NCI-H2227 (cell line): ENCODE results near the gene STT3A.

Source experiments
- DNase-seq: peaks from one replicate; lab custom pipeline; 2025; ENCODE audit not compliant: unreplicated experiment; lab: John Stamatoyannopoulos, UW

STT3A gene

DNA sequence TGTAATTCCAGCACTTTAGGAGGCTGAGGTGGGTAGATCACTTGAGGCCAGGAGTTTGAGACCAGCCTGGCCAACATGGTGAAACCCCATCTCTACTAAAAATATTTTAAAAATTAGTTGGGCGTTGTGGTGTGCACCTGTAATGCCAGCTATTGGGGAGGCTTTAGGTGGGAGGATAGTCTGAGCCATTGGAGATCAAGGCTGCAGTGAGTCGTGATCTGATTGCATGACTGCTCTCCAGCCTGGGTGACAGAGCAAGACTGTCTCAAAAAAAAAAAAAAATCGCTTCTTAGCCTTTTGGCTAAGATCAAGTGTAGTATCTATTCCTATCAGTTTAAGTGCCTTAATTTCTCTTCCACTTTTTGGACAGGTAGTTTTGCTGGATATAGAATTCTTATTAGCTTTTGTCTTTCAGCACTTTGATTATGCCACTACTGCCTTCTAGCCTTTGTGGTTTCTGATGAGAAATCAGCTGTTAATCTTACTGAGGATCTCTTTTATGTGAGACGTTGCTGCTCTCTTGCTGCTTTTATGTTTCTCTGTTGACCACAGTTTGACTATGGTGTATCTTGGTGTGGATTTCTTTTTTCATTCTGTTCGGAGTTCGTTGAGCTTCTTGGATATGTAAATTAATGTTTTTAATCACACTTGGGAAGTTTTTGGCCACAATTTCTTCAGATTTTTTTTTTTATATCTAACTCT lies 57.0 kb downstream of the STT3A start:
- DNase-seq = no peak

DNA sequence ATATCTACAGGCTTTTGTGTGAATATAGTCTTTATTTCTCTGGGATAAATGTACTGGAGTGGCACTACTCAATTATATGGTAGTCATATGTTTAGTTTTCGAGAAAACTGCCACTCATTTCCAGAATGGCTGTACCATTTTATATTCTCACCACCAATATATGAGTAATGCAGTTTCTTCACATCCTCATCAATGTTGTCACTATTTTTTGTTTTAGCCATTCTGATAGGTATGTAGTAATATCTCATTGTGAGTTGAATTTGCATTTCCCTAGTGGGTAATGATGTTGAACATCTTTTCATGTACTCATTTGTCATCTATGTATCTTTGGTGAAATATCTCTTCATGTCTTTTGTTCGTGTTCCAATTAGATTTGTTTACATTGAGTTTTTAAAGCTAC lies 70.0 kb downstream of the STT3A start:
- DNase-seq = no peak

DNA sequence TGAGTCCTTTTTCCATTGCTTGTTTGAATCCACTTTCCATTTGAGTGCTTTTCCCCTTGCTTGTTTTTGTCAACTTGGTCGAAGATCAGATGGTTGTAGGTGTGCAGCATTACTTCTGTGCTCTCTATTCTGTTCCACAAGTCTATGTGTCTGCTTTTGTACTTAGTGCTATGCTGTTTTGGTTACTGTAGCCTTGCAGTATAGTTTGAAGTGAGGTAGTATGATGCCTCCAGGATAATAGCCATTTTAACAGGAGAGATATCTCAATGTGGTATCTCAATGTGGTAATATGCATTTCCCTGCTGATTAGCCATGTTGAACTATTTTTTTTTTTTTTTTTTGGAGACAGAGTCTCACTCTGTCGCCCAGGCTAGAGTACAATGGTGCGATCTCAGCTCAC lies 71.3 kb downstream of the STT3A start:
- DNase-seq = no peak

DNA sequence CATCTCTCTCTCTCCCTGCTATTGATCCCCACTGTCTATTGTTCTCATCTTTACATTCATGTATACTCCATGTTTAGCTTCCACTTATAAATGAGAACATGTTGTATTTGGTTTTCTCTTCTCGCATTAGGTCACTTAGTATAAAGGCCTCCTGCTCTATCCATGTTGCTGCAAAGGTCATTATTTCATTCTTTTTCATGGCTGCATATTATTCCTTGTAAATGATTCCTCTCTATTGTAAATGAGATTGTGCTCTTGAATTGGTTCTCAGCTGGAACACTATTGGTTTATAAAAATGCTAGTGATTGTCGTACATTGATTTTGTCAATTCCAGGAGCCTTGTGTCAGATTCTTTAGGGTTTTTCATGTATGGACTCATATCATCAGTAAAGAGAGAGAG lies 74.5 kb downstream of the STT3A start:
- DNase-seq = no peak

DNA sequence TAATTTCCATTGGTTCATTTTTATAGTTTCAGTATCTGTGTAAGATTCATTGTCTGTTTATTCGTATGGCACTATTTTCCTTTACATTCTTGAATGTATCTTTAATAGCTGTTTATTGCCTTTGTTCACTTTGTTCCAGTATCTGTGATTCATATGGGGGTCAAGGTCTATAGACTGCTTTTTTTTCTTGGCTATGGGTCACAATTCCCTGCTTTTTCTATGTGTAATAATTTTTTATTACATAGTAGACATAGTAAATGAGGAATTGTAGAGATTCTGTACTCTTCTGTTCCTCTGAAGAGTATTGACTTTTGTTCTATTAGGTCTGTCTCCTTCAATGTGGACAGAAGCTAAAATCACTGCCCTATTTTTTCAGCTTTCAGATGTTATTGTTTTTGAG lies 77.5 kb downstream of the STT3A start:
- no peak for DNase-seq

DNA sequence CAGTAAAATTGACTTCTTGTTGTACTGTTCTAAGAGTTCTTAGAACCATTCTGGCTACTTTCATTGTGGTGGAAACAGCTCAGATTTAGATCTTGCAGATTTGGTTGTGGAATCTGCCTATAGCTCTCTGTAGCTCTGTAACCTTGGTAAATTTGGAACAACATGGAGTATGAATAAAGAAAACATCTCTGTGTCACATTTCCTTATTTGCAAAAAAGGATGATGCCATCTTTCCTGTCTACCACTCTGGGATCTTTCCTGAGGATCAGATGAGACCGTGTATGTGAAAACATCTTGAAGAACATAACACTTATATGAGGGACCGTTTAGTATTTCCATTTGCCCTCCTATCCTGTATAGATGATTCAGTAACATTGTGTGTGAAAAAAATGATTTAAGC lies 78.9 kb downstream of the STT3A start:
- no peak for DNase-seq
